GM10847 (cell line): ENCODE measurements around the gene INPP4B.

ENCODE experiments used
- POLR2A ChIP-seq: IDR thresholded peaks from 2 replicates; pipeline ENCODE4 v1.6.1; 2011; ENCODE audit not compliant: insufficient read length; ENCODE audit errors: extremely low read depth

The INPP4B gene

DNA sequence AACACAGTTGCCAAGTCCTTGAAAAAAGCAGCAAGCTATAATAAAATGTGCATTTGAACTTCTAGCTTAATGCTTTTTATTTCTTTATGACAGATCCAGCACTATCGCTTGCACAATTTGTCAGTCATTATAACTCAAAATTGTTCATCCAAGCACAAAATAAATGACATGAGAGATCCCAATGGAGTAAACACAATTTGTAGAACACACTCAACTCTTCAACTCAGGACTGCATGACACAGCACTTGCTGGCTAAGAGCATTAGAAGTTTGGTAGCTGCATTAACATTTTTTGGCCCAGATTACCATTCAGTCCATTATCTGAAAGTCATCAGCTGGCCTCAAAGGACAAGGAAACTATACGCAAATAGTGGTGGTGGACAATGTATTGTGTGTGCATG lies 530.1 kb downstream of the INPP4B start:
- TF ChIP-seq POLR2A = no peak

DNA sequence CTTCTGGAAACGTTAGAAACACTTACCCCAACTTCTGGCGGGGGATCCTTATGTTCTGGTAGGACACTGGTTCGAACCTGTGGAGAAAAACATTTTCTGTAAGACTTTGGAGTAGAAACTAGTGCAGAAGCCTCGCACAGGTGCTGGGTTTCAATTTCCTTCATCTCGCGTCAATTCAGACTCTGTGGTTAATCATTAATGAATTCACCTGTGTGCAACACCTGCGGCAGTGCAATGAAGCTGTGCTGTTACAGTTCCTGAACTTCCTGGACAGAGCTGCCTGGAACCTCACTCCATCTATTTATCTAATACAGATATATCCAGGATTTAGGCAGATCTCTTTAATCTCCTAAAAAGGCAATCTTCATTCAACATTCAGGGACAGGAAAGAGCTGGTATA lies 531.4 kb downstream of the INPP4B start:
- no peak for TF ChIP-seq POLR2A

DNA sequence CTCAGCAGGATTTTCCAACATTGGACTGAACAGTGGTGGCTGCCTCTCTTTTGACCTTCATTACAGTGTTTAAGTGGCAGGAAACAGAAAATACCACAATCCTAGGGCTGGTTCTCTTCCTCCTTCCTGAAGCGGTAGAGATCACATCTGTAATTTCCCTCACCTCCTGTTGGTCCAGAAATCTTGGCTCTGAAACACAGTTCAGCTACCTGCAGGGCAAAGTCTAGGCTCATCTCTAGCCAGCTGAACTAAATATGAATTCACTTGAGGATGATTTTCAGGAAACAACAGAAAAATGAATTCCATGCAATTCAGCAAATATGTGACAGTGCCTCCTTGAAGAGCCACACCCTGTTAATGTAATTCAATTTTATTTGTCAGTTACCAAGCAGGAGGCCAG lies 531.9 kb downstream of the INPP4B start:
- no peak for TF ChIP-seq POLR2A

GRCh38 chr4:142312391-142312790 lies 533.7 kb downstream of the INPP4B start:
- TF ChIP-seq POLR2A = no peak

DNA sequence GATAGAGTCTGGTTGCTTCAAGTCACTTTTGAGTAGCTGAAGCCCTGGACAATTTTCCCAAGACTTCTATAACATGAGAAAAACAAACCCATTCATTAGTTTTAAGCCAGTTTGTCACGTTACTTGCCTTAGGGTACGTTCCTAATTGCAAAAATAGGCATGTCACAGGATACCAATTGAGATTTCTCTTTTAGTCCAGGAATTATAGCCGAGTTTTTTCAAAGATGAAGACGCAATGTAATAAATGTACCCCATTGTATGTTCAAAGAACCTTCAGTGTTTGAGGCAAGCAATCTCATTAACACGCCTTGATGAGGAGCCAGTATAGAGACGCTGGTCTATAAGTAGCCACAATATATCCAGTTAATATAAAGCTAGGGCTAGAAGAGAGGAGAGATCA lies 534.2 kb downstream of the INPP4B start:
- no peak for TF ChIP-seq POLR2A

- no peak for TF ChIP-seq POLR2A
Measured at GRCh38 chr4:142309772-142310171, 536.3 kb downstream of the INPP4B start.

DNA sequence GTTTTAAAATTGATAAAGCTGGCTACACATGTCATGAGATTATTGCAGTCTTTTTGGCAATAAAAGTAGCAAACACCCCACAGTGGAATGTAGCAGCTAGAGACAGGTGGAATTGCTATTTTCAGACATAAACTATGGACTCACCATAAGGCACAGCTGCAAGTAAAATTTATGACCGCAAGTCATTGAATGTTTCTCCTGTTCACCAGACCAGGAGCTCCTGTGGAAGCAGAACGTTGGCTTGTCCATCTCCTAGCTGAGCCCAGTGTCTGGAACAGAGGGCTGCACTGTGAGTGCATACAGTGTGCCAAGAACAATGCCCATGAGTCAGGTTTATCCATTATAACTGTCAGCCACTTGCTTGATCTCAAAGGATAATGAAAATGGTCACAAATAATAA lies 538.2 kb downstream of the INPP4B start:
- no peak for TF ChIP-seq POLR2A

DNA sequence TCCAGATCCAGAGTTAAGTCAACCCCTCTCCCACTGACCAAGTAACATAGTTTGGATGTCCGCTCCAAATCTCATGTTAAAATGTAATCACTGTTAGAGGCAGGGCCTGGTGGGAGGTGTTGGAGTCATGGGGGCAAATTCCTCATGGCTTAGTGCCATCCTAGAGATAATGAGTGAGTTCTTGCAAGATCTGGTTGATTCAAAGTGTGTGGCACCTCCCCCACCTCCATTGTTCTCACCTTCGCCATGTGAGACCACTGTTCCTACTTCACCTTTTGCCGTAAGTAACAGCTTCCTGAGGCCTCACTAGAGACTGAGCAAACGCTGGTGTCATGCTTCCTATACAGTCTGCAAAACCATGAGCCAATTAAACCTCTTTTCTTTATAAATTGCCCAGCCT lies 548.8 kb downstream of the INPP4B start:
- TF ChIP-seq POLR2A = no peak

DNA sequence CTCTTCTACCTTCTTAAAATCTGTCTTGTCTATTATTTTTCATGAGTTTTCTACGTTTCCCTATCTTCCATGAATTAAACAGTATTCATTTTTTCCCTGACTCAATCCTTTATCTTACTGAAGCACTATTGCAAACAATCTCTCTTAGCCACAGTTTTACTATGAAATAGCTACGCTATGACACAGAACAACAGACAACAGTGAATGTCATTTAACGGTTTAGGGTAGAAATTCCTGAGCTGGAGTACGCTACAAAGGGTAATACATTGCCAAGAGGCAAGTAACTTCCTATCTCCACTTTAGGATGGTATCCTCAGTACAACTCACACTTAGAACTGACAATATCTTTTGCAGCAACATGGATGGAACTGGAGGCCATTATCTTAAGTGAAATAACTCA lies 552.6 kb downstream of the INPP4B start:
- no peak for TF ChIP-seq POLR2A

- no peak for TF ChIP-seq POLR2A
Measured at GRCh38 chr4:142292231-142292630, 553.9 kb downstream of the INPP4B start.

DNA sequence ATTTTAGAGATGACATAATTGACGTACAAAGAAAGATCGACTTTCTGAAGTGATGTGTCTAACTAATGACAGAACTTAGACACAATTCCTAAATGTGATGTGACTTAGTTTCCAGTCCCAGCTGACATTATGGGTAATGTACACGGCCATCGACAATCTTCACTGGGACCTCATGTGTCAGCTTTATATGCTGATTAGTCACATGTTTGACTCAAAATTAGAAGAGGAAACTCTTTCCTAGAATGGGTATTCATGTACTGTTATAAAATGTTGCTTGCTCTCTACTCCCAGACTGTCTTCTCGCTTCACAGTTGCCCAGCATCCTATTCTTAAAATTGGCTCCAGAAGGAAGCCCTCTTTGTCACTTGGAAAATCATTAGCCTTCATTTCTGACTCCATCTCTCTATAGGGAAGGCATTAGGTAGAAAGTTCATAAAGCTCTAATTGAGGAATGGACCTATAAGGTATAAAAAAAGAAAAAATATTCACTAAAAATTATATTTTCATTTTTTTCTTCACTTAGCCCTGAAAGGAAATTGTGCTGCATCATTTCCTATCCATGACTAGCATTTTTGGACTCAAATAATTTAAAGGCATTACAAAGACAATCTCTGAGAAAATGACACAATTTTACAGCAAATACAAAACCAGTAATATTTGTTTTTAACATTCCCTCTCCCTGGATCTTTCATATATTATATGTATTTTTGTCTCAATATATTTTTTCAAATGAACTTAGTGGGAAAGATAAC lies 554.6 kb downstream of the INPP4B start:
- TF ChIP-seq POLR2A = no peak

GRCh38 chr4:142287371-142287770 lies 558.7 kb downstream of the INPP4B start:
- no peak for TF ChIP-seq POLR2A

GRCh38 chr4:142285222-142285583 lies 560.9 kb downstream of the INPP4B start:
- TF ChIP-seq POLR2A = no peak

DNA sequence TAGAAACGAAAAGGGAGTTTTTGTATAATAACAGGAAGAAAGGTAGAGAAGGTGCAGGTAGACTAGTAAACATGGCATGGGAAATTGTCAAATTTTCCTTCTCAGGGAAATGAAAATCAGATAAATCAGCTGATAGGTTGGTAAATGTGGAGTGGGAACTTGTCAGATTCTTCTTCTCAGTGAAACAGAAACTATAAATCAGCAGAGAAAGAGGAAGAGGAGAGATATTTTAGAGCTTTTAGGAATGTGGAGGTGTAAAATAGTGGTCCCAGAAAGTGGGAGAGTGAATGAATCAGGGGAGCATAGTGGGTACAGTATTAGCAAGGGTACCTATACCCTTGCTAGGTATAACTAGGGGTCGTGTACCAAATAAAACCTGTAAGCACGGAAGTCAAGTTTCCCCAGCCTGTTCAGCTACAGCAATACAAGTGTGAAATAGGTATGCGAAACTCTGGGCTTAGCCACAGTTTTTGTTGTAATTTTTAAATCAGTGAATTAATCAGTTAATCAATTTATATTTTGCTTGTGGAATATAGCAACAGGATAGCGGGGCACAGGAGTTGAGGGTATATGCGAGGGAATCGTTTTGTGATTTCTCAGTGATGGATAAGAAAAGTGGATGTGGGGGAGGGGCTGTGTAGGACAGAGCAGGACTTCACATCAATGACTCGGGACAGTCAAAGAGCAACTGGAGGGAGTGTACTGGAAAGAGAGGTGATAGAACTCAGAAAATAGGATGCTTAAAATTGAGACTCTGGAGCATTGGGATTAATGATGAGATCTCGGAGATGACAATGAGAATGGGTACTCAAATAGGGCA lies 561.5 kb downstream of the INPP4B start:
- TF ChIP-seq POLR2A = no peak

DNA sequence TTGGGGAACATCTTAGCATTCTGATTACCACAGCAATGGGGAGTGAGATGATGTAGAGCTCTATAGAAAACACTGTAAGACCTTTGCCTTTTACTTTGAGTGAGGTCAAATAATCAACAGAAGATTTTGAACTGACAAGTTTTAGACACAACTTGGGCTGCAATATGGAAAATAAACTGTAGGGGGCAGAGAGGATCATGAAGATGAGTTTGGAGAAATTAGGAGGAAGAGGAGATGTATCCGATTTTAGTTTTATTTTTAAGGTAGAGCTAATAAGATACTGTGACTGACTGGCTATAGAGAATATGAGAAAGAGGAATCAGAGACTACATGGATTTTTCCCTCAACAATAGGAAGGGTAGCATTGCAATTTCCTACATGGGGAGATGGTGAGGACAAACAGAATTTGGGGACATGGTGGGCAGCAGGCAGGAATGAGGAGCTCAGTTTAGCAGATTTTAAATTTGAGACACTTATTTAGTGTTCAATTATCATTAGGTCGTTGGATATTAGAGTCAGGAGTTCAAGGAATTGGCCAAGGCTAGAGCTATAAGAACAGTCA lies 563.1 kb downstream of the INPP4B start:
- no peak for TF ChIP-seq POLR2A

DNA sequence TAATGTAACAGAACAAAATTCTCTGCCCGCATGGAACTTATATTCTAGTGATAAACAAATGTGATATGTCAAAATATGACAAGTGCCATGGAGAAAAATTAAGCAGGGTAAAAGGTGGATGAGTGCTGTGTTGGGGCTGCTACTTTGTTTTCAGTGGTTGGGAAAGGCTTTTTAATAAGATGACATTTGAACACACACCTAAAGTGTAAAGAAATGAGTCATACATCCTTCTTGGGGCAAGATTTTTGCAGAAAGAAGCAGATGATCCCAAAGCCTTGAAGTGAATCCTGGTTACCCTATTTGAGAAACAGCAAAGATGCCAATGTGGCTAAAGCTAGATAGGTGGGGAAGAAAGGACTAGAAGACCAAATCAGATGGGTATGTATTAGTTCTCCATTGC lies 564.1 kb downstream of the INPP4B start:
- no peak for TF ChIP-seq POLR2A
